HG02840 (cell line): ENCODE results near the gene GPHN.

Source experiments
- ATAC-seq: cut with Tn5 transposase; IDR thresholded peaks from one replicate; pipeline ENCODE4 v1.9.1; 2021; ENCODE audit warnings: mild to moderate bottlenecking, moderate library complexity, moderate number of reproducible peaks; ENCODE audit not compliant: unreplicated experiment, low FRiP score

The GPHN gene

GRCh38 chr14:66595394-66595793 lies 87.4 kb downstream of the GPHN start:
- no peak for ATAC-seq

DNA sequence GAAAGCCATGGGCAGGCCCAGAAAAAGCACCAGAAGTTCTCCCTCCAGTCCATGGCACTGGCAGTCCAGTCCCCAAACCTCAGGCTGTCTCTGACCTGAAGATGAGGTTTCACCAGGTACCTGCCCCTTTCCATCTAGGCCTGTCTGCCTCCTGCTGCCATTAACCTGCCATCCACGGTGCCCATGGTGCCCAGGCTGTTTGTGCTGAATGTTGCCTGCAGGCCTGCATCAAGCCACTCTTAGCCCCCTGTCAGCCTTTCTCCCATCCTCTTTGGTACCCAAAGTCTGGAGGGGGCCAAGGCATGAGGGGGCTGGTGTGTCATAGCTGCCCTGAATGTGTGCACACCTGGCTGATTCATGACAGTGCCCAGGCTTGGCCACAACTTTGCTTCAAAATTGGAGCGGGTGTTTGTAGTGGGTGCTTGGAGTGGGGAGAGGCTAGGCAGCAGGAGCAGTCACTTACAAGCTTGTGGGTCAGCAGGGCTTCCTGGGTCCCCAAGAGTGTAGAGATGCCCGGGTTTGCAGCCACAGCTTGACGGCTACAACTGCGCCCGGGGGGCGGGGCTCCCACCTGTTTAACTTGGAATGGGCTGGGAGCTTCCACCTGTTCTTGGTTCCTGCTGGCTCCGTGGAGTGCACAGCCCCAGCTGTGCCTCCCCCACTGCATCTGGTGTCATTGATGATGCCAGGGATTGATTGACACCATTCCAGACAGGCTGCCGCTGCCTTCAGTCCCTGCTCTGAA lies 88.5 kb downstream of the GPHN start:
- ATAC-seq, result no peak

DNA sequence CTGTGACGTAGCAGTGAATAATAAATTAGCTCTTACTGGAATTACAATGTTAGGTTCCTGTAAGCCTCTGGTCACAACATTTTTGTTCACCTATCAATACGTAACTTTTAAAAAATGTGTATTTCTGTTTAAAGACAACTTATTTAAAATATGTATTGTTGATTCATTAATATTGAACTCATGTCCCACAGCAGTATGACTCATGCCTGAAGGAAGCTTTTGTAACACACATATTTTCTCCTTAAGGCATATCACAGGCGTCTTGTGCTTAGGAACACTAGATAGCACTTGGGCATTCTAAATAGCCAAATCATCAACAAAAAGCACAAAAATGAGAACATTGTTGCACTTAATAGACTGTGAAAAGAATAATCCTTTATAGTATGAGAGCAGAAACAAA lies 92.5 kb downstream of the GPHN start:
- no peak for ATAC-seq

DNA sequence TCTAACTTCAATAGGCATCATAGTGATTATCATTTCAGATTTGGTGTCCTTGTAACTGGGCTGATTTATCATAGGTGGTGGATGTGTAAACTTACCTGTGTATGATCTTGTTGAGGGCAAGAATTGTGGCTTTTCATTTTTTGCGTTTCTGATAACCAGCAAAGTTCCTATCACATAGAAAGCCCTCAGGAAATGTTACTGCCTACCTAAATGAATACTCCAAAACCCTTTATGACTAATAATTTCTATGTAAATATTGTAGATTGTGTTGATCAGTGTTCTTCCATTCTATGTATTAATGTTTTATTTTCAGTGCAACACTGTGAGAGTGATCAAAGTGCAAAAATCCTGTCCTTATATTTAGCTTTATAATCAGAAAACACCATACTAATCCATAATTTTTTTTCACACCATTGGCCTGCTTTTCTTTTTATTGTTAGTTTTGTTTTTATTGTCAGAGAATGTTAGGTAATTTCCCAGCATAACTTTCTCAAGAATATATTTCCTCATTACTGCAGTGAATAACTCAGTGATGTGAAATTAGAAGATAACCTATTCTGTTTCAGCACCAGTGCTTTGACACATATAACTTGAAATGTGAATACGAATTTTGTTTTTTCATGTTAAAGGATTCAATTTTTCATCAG lies 94.1 kb downstream of the GPHN start:
- no peak for ATAC-seq

DNA sequence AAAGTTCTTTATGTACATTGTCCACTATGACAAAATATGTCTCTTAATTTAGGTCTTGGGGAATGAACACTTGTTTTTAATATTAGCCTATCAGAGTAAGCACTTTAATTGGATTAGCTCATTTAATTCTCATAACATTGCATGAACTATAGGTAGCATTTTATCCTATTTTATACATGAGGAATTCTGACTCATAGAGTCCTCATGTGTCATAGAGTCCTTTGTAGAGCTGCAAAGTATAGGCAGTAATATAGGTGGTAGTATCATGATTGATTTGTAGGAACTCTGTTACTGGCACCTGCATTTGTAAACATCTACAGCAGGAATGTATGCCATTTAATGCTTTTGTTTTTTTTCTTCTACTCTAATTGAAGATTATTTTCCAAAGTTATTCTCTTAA lies 96.0 kb downstream of the GPHN start:
- ATAC-seq, result no peak

DNA sequence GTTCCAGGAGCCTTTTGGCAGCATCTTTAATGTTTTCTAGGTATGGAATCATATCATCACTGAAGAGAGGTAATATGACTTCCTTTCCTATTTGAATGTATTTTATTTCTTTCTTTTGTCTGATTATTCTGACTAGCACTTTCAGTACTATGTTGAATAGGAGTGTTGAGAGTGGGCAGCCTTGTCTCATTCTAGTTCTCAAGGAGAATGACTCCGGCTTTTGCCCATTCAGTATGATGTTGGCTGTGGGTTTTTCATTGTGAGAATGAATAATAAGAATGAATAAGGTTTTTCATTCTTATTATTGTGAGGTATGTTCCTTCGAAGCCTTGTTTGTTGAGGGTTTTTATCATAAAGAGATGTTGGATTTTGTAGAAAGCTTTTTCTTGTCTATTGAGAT lies 98.9 kb downstream of the GPHN start:
- no peak for ATAC-seq

DNA sequence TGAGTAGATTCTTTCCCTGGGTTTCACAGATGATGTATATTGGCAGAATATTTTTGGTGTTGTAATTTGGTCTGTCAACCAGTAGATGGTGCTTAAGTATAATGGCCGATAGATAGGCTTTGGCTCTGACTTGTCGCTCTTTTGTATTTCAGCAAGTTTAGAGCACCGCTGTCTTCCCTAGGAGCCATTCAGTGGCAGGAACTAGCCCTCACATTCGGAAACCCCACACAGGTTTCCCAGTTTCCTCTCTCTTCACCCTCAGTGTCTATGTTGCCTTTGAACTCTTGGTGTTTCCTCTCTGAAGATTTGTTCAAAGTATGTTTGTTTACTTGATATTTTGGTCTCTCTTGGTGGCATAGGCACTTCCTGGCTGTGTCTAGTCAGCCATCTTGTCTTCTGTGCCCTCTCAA lies 102.2 kb downstream of the GPHN start:
- no peak for ATAC-seq

DNA sequence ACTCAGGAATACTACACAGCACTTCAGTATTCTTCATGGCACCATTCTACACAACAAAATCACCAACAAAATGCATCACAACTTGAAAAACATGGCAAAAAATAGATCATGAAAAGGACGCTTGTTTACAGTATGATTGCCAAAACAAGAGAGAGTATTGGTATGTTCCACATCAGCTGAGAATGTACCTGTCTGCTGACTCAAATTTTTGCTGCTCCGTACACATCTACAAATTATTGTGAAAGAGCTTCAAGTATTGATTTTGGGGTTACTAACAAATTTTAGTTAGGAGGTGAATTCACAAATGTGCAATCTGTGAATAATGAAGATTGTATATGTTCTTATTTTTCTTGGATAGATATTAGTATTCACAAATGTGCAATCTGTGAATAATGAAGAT lies 105.4 kb downstream of the GPHN start:
- ATAC-seq, result no peak

- no peak for ATAC-seq
These were observed 112.0 kb downstream of the GPHN start for GRCh38 chr14:66619952-66620351.

DNA sequence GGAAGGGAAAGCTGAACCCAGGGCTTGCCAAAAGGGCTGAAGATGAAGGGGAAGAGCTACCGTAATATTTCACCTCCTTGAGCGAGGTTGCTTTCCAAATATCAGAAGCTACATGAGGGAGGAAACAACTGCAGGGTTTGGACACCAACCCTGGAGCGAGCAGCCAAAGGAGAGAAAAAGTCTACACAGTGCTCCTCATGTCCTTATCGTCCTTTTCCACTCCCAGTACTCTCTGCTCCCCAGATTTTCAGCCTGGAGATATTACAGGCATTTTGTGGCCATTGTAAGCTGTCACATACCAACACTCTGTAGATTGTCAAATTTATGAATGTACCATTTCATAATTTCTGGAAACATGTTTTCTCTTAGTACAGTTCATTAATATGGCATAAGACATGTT lies 115.9 kb downstream of the GPHN start:
- no peak for ATAC-seq

DNA sequence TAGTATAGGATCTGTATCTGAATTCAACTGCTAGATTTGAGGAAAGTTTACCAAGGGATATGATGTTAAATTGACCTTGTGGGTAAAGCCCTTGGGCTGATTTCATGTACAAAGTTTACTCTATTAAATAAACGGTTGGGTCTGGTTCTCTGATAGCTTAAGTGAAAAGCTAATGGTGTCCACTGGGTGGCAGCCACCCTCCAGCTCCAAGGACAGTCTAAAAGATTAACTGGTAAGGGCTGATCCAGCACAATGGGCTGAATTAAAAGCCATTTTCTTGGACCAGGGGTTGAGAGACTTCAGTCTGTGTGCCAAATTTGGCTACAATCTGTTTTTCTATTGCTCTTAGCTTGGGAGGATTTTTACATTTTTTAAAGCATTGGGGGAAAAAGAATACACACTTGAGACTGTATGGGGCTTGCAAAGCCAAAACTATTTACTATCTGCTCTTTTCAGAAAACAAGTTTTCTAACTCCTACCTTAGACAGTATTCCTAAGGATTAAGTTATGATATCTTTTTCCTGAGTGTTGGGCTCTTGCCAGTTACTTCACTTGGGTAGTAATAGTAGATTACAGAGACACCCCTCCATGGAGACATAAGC lies 116.5 kb downstream of the GPHN start:
- no peak for ATAC-seq

DNA sequence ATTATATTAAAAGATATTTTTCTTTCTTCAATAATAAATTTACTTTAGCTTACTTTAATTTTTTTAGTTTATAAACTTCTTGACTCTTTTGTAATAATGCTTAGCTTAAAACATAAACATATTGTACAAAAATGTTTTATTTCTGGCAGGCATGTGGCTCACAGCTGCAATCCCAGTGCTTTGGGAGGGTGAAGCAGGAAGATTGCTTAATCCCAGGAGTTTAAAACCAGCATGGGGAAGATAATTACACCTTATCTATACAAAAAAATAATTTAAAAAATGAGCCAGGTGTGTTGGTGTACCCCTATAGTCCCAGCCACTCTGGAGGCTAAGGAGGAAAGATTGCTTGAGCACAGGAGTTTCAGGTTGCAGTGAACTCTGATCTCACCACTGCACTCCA lies 120.7 kb downstream of the GPHN start:
- no peak for ATAC-seq

DNA sequence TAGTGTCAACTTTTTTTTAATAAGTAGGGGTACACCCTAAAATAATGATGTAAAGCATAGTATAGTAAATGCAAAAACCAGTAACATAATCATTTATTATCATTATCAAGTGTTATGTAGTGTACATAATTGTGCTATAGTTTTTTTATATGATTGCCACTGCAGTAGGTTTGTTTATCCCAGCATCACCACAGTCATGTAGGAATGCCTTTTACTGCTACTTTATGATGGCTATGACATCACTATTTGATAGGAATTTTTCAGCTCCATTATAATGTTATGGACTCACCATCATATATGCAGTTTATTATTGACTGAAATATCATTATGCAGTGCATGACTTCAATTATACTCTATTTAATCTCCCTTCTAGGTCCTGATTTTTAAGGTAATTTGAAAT lies 121.6 kb downstream of the GPHN start:
- no peak for ATAC-seq

- ATAC-seq, result no peak
These were observed 126.9 kb downstream of the GPHN start for GRCh38 chr14:66634876-66635275.

GRCh38 chr14:66635435-66635834 lies 127.5 kb downstream of the GPHN start:
- ATAC-seq, result no peak

- ATAC-seq, result no peak
These were observed 128.3 kb downstream of the GPHN start for GRCh38 chr14:66636240-66636639.

DNA sequence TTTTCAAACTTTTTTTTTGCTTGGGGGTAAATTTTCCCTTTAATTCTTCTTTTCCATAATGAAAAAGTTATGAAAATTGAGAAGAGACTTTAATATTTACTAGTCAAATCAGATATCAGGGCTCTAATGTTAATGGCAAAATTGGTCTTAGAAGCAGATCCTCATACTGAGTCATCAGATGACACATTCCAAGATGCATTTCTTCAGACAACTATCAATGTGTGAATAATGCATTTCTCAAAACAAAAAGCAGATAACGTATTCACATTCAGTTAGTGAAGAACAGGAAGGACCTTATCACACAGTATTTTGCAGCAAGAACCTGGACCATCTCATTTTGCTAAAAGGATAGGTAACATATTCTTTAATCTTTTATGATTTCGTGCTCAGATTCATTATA lies 130.7 kb downstream of the GPHN start:
- ATAC-seq, result no peak

DNA sequence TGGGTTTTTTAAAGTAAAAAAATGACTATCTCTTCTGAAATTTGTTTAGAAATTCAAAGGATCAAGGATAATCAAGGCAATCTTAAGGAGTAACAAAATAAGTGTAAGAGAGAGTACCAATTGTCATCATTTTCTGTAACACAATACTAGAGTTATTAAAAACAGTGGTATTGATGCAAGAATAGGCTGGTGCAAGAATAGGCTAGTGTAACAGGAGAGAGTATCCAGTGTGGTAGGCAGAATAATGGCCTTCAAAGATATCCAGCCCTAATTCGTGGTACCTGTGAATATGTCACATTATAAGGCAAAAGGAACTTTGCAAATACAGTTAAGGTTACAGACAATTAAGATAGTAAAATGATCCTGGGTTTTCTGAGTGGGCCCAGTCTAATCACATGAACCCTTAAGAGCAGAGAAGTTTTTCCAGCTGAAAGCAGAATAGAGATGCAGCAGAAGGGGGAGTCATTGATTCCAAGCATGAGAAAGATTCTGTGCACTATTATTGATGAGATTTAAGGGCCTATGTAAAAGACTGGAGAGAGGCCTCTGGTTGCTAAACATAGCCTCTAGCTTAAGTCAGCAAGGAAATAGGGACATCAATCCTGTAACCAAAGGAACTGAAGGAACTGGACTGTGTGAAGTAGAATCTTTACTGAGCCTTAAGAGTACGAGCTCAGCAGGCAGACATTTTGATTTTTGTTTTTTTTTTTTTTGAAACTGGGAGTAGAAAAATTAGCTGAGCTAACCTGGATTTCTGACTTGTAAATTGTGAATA lies 134.1 kb downstream of the GPHN start:
- ATAC-seq, result no peak

DNA sequence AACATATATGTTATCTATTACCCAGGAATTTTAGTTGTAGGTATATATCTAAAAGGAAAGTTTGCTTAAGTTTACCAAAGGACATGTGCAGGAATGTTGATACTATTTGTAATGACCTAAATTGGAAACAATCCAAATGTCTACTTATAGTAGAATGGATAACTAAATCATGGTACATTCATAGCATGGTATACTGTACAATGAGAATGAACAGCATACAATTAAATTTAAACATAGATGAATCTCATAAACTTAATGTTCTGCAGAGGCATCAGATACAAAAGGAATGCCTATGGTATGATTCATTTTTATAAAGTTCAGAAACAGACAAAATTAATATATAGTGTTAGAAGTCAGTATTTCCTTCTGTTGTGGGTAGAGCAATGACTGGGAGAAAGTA lies 135.4 kb downstream of the GPHN start:
- ATAC-seq, result no peak

DNA sequence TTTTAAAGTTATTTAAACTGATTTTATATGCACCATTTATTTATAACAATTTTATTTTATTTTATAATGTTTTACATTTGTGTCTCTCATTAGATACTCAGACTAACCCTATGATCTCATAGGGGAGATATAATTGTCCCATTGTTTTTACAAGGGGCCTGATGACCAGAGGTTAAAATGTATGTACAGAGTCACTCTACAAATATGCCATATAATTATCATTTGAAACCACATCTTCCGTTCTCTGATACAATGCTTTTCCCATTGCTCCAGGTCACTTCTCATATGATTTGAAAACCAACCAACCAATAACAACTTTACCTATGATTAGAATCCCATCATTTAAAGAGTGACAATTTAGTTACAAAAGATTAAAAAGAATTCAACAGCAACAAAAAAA lies 137.8 kb downstream of the GPHN start:
- no peak for ATAC-seq

DNA sequence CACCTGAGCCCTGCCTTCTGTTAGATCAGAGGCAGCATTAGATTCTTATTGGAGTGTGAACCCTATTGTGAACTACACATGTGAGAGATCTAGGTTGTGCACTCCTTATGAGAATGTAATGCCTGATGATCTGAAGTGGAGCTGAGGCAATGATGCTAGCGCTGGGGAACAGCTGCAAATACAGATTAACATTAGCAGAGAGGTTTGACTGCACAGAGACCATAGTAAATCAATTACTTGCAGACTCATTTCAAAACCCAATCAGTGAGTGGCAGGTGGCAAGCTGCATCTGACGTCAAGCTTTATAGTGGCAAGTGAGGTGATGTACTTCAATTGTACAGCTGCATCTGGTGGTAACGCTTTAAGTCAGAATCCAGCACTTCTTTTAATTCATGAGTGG lies 141.6 kb downstream of the GPHN start:
- ATAC-seq, result peak; percentile 85
